ENCODE results near the gene ILDR1.

Gene ILDR1

GRCh38 chr3:121970047-121970446 is 52.0 kb downstream of the ILDR1 start:
- DNase-seq (ENCODE audit: extremely low read depth, low read depth): no peak
- TF ChIP-seq CTCF (IDR thresholded peaks at IDR 0.05; ENCODE audit: low read depth, low read length): no peak

GRCh38 chr3:121969631-121970030 is 52.4 kb downstream of the ILDR1 start:
- no peak for TF ChIP-seq CTCF (IDR thresholded peaks at IDR 0.05; ENCODE audit: low read depth, low read length)
- no peak for DNase-seq (ENCODE audit: extremely low read depth, low read depth)

GRCh38 chr3:121963608-121964007 is 58.4 kb downstream of the ILDR1 start:
- TF ChIP-seq CTCF (IDR thresholded peaks at IDR 0.05; ENCODE audit: low read depth, low read length): no peak
- no peak for DNase-seq (ENCODE audit: extremely low read depth, low read depth)

- TF ChIP-seq CTCF (IDR thresholded peaks at IDR 0.05; ENCODE audit: low read depth, low read length): no peak
- no peak for DNase-seq (ENCODE audit: extremely low read depth, low read depth)
These were observed 59.6 kb downstream of the ILDR1 start for GRCh38 chr3:121962443-121962842.

GRCh38 chr3:121961283-121961682 is 60.8 kb downstream of the ILDR1 start:
- no peak for TF ChIP-seq CTCF (IDR thresholded peaks at IDR 0.05; ENCODE audit: low read depth, low read length)

GRCh38 chr3:121958801-121959200 is 63.2 kb downstream of the ILDR1 start:
- TF ChIP-seq CTCF (IDR thresholded peaks at IDR 0.05; ENCODE audit: low read depth, low read length): no peak
- DNase-seq (ENCODE audit: extremely low read depth, low read depth): no peak

More at GRCh38 chr3:121961283-121961682, 60.8 kb downstream of the ILDR1 start:
- DNase-seq (ENCODE audit: extremely low read depth, low read depth): no peak

GRCh38 chr3:121957674-121958415 is 64.2 kb downstream of the ILDR1 start:
- TF ChIP-seq CTCF (IDR thresholded peaks at IDR 0.05; ENCODE audit: low read depth, low read length): no peak
- DNase-seq (ENCODE audit: extremely low read depth, low read depth): no peak
